HG03060 (cell line): ENCODE data around the gene CEP126.
"Not testable (repeated sequence)": the region's sequence is repeated elsewhere in the genome, so short reads cannot be mapped to it uniquely, and the experiment has no call there.

Experiments
- ATAC-seq: cut with Tn5 transposase; IDR thresholded peaks from one replicate; pipeline ENCODE4 v1.9.1; 2021; ENCODE audit warnings: low read depth, moderate number of reproducible peaks; ENCODE audit not compliant: unreplicated experiment

The CEP126 gene

DNA sequence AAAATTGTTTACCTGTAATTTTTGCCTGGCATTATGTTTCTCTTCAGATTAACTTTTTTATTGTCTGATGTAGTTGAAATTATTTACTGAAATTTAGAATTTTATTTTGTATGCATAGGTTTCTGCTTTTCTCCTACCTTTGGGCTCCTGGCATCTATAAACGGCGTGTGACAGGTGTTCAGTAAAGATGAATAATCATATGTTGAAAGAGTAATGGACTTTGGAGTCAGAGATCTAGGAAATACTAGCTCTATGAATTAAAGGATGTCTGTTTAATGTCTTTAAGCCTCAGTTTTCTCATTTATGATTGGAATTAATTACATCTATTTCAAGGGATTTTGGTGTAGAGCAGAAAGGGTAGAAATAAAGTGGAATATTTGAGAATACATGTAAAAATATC is 8.7 kb downstream of the CEP126 start:
- ATAC-seq: no peak

DNA sequence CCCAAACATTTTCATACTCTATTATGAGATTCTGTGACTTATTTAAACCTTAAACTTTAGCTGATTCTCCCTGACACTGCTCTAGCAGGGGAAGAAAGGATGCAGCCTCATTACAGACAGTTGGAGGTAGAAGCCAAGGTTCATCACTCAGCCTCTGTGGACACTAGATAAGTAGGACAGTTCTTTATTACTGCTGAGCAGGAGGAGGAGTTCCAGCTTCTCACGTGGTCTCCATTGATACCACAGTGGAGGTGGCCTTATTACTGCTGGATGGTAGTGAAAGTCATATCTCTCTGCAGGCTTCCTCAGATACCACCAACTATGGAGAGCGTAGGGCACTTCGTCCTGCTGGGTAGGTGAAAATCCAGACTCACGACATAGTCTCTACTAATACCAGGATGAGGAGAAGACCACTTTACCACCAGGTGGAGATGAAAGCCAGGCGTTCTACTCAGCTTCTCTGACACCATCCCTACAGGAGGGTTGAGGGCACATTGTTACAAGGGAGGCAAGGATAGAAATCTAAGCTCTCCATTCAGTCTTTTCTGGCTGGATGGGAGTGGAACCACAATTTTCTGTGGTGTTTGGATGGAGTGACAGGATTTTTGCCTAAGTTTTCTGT is 14.6 kb downstream of the CEP126 start:
- ATAC-seq: no peak

DNA sequence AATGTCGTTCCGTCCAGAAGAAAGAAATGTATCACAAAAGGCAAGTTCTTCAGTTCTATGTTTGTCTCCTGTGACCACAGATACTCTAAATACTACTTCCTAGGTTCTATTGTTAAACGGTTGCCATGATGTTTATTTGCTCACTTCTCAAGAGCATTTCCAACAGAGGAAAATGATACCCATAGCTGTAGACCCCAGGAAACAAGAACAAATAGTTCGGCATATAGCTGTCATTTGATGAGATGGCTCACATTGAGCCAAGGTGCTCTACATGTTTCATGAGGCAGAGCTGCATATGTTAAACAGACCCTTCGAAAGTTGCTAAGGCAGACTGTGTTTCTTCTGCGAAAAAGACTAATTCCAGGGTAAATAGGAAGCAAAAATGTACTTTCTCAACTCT is 16.9 kb downstream of the CEP126 start:
- no peak for ATAC-seq

DNA sequence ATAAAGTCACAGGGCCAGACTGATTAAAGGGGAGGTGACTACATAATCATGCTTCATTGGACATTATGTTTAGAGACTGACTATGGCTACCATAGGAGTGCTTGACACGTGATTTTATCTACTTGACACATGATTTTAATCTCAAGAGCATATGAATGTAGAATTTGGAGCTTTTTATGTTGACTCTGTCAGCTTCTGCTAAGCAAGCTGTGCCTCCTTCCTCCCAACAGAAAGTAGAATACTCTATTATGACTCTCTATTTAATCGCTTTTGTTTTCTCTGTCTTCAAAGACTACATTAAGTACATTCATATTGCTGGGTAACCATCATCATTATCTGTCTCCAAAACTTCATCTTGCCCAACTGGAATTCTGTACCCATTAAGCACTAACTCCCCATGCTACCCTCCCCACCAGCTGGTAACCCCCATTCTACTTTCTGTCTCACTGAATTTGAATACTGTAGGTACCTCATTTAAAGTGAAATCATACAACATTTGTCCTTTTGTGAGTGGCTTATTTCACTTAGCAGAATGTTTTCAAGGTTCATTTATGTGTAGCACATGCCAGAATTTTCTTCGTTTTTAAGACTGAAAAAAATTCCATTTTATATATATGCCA is 26.2 kb downstream of the CEP126 start:
- ATAC-seq: no peak

DNA sequence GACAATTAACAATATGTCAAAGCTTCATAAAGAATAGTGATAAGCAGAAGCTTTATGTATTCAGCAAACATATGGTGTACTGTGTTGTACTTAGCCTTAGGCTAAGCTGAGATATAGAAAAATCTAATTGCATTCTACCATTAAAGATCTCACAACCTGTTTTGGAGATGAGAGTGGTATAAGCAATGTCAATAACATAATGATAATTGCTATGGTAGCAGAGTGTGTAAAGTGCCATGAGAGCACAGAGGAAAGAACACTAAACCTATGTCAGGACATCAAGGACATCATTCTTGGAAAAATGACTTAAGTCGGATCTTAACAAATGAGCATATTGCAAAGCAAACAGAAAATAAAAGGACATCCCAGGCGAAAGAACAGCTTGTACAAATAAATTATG is 30.1 kb downstream of the CEP126 start:
- no peak for ATAC-seq

GRCh38 chr11:101945448-101945847 is 30.6 kb downstream of the CEP126 start:
- no peak for ATAC-seq

- no peak for ATAC-seq
Measured at GRCh38 chr11:101949680-101950220, 34.9 kb downstream of the CEP126 start.

- no peak for ATAC-seq
Measured at GRCh38 chr11:101955278-101955677, 40.5 kb downstream of the CEP126 start.

GRCh38 chr11:101955701-101956100 is 40.9 kb downstream of the CEP126 start:
- no peak for ATAC-seq

DNA sequence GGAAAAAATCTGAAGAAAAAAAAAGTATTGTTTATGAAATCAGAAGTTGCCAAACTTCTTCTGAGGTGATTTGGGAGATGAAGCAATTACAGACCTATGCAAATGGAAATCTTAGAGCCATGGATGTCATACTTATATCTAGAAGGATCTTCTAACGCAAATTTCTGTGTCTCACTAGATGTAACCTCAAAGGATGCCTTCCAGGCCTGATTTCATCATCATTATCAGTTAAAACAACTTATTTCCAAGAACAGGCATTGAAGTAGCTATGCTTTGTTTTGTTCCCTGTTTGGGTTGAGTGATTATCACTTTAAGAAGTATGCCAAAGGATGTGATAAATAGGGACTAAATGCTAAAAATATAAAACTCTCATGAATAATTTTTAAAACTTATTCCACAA is 45.4 kb downstream of the CEP126 start:
- ATAC-seq: no peak

GRCh38 chr11:101964200-101964599 is 49.4 kb downstream of the CEP126 start:
- not testable (repeated sequence) for ATAC-seq

GRCh38 chr11:101974255-101974654 is 59.4 kb downstream of the CEP126 start:
- no peak for ATAC-seq

DNA sequence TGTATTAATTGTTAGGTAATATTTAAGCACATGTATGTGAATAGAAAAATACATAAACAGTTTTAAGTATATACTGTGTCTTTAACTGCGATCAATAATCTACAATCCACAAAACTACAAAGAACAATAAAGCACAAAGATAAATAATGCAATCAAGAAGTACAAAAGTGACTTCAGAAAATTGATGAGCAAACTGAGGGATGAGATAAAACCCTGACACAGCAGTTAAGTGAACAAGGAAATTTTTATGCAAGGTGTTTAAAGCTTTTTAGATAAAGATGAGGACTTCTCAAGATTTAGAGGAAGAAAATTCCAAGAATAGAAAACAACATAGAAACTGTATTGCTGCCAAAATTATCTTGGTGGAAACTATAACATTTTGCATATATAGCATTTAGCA is 60.0 kb downstream of the CEP126 start:
- no peak for ATAC-seq

DNA sequence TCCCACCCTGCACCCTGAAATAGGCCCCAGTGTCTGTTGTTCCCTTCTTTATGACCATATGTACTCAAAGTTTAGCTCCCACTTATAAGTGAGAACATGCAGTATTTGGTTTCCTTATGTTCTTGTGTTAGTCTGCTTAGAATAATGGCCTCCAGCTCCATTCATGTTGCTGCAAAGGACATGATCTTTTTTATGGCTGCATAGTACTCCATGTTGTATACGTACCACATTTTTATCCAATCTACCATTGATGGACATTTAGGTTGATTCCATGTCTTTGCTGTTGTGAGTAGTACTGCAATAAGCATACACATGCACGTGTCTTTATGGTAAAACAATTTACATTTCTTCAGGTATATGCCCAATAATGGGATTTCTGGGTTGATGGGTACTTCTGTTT is 60.9 kb downstream of the CEP126 start:
- no peak for ATAC-seq

DNA sequence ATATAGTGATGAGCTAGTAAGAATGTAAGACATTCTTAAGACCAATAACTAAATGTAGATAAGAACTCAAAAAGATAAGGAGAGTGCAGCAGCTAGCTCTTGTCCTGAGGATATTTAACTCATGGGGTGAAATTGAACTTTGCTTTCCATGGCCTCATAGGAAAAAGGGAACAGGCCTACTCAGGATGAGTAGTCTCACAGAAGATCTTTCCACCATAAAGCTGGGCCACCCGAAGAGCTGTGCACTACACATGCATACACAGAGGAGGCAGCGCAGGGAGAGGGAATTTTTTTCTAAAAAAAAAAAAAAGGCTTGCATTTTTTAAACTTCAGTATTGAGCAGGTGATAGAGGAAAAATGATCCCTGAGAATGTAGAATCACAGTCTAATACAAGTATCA is 72.6 kb downstream of the CEP126 start:
- no peak for ATAC-seq

GRCh38 chr11:101993172-101993571 is 78.4 kb downstream of the CEP126 start:
- no peak for ATAC-seq

GRCh38 chr11:101994052-101994469 is 79.3 kb downstream of the CEP126 start:
- ATAC-seq: not testable (repeated sequence)

GRCh38 chr11:101996111-101996510 is 81.3 kb downstream of the CEP126 start:
- no peak for ATAC-seq

DNA sequence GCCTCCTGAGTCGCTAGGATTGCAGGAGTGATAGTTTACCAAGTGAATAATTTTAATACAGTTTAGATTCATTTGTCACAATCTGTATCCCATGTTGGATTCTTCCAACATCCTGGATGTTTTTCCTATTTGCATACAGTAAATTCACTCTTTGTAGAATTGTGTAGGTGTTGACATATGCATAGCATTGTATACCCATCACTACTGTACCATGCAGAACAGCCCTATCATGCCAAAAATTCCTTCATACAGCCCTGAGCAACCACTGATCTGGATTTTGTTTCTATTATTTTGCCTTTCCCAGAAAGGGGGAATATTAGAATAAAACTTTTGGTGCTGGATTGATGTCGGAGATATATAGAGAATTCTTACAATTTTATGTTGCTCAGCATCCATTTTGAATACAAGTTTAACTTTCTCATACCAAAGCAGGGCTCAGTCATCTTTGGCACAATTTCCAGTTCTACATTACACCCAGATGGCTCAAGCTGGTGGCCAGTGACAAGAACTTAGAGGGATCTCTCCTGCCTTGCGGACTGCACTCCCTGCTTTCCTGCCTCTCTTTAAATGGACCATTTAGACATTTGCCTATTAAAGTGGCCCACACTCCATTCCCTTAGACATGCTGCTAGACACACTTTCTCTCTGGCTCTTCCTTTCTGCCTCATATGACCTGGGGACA is 87.0 kb downstream of the CEP126 start:
- ATAC-seq: no peak

DNA sequence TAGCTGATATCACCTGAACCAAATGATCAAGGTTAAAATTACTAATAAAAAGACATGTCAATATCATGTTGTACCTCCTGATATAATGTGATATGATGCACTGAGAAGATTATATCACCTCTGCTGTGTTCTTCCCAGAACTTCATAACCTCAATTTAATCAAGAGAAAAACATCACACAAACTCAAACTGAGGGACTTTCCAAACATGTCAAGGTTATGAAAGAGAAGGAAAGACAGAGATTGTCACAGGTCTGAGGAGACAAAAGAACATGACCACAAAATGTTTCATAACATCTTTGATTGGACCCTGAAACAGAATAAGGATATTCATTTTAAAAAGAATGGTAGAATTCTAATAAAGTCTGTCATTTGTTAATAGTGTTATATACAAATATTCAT is 89.4 kb downstream of the CEP126 start:
- ATAC-seq: no peak

DNA sequence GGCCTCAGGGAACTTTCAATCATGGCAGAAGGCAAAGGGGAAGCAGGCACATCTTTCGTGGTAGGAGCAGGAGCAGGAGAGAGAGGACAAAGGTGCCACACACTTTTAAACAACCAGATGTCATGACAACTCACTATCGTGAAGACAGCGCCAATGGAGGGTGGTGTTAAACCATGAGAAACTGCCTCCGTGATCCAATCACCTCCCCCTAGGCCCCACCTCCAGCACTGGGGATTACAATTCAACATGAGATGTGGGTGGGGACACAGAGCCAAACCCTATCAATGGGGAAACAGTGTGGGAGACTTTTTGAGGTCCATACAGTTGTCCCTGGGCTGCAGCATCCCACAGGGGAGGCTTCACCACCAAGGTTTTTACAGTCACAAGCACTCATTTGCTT is 90.5 kb downstream of the CEP126 start:
- no peak for ATAC-seq
